Osteocyte (in vitro differentiated cells): ENCODE data around the gene KCNJ12. TPM values are rescaled to one million over a fixed set of nuclear protein-coding genes. Genes with fewer than 3 reads are reported as not detected.
"Not testable (repeated sequence)": the region's sequence is repeated elsewhere in the genome, so short reads cannot be mapped to it uniquely, and the experiment has no call there.

ENCODE experiments used
- DNase-seq: peaks from one replicate; pipeline ENCODE4 v3.0.0; 2021; ENCODE audit warnings: mixed read lengths; ENCODE audit not compliant: unreplicated experiment; ENCODE audit errors: extremely low spot score
- H3K27ac Mint-ChIP-seq: one replicate; pipeline ENCODE4 v1.8.0; 2021; ENCODE audit warnings: mild to moderate bottlenecking, mixed read lengths; ENCODE audit not compliant: unreplicated experiment
- H3K27me3 Mint-ChIP-seq: one replicate; pipeline ENCODE4 v1.8.0; 2021; ENCODE audit warnings: mixed read lengths; ENCODE audit not compliant: unreplicated experiment
- H3K36me3 Mint-ChIP-seq: one replicate; pipeline ENCODE4 v1.8.0; 2021; ENCODE audit warnings: mixed read lengths; ENCODE audit not compliant: unreplicated experiment
- H3K4me1 Mint-ChIP-seq: one replicate; pipeline ENCODE4 v1.8.0; 2021; ENCODE audit warnings: mixed read lengths; ENCODE audit not compliant: unreplicated experiment
- H3K4me3 Mint-ChIP-seq: one replicate; pipeline ENCODE4 v1.8.0; 2021; ENCODE audit warnings: mild to moderate bottlenecking, moderate library complexity, mixed read lengths; ENCODE audit not compliant: unreplicated experiment
- H3K9me3 Mint-ChIP-seq: one replicate; pipeline ENCODE4 v1.8.0; 2021; ENCODE audit warnings: mixed read lengths; ENCODE audit not compliant: unreplicated experiment
- CTCF ChIP-seq: fragments of 200-600 bp; sonication (generic); IDR thresholded peaks from 2 replicates; pipeline ENCODE4 v1.5.0; 2021; ENCODE audit warnings: antibody characterized with exemption, mild to moderate bottlenecking, moderate library complexity
- total RNA-seq: library from RNA; stranded (reverse); gene quantifications from 2 replicates; pipeline ENCODE4 v1.2.1, GENCODE V29; 2021

KCNJ12 gene
- total RNA-seq, 1 donor from 2014 or later, result 2.3 TPM

- not testable (repeated sequence) for H3K4me3 Mint-ChIP-seq, H3K36me3 Mint-ChIP-seq, DNase-seq, H3K9me3 Mint-ChIP-seq, H3K27ac Mint-ChIP-seq, H3K27me3 Mint-ChIP-seq, H3K4me1 Mint-ChIP-seq
Measured at GRCh38 chr17:21347660-21348059, 28.5 kb upstream of the KCNJ12 start.

GRCh38 chr17:21348081-21348925 lies 27.9 kb upstream of the KCNJ12 start:
- not testable (repeated sequence) for H3K27me3 Mint-ChIP-seq, DNase-seq, H3K27ac Mint-ChIP-seq, H3K4me1 Mint-ChIP-seq, H3K9me3 Mint-ChIP-seq, H3K36me3 Mint-ChIP-seq, H3K4me3 Mint-ChIP-seq

- H3K27ac Mint-ChIP-seq, H3K4me1 Mint-ChIP-seq, H3K27me3 Mint-ChIP-seq, DNase-seq, H3K9me3 Mint-ChIP-seq, H3K4me3 Mint-ChIP-seq, H3K36me3 Mint-ChIP-seq: not testable (repeated sequence)
Measured at GRCh38 chr17:21348926-21349261, 27.3 kb upstream of the KCNJ12 start.

GRCh38 chr17:21349358-21350050 lies 26.7 kb upstream of the KCNJ12 start:
- H3K27ac Mint-ChIP-seq, H3K36me3 Mint-ChIP-seq, H3K4me3 Mint-ChIP-seq, H3K27me3 Mint-ChIP-seq, H3K9me3 Mint-ChIP-seq, H3K4me1 Mint-ChIP-seq, DNase-seq: not testable (repeated sequence)

GRCh38 chr17:21350495-21350894 lies 25.7 kb upstream of the KCNJ12 start:
- H3K27me3 Mint-ChIP-seq, H3K4me3 Mint-ChIP-seq, H3K4me1 Mint-ChIP-seq, DNase-seq, H3K9me3 Mint-ChIP-seq, H3K27ac Mint-ChIP-seq, H3K36me3 Mint-ChIP-seq: not testable (repeated sequence)

GRCh38 chr17:21351366-21352065 lies 24.6 kb upstream of the KCNJ12 start:
- Mint-ChIP-seq H3K9me3 (no peaks in the 10 kb centered on the region), H3K4me1 (peaks cover 4% of the 10 kb centered on the region), H3K4me3 (no peak overlapping the region), H3K36me3 (no peaks in the 10 kb centered on the region), H3K27ac (no peak overlapping the region), H3K27me3 (no peaks in the 10 kb centered on the region)
- TF ChIP-seq CTCF, result no peak
- DNase-seq, result no peak

GRCh38 chr17:21352221-21352980 lies 23.8 kb upstream of the KCNJ12 start:
- H3K4me3 Mint-ChIP-seq, result no peak overlapping the region
- H3K27ac Mint-ChIP-seq, result no peak overlapping the region
- H3K27me3 Mint-ChIP-seq, result no peaks in the 10 kb centered on the region
- H3K36me3 Mint-ChIP-seq, result no peaks in the 10 kb centered on the region
- H3K9me3 Mint-ChIP-seq, result no peaks in the 10 kb centered on the region
- no peak for TF ChIP-seq CTCF
- H3K4me1 Mint-ChIP-seq, result peaks cover 4% of the 10 kb centered on the region
- DNase-seq, result no peak
